Stimulated activated CD8-positive, alpha-beta memory T cell treated with anti-CD3 and anti-CD28 coated beads, Interleukin-4, amount 100 ng/mL, for 1 hour (primary cell): ENCODE results near the gene TRAFD1.

Experiments
- DNase-seq, 2 donors: peaks; one replicate each; pipeline ENCODE4 v3.0.0-alpha.2; 2020; ENCODE audit warnings: low read depth in 2 of 2, low spot score in 1 of 2

Gene TRAFD1

GRCh38 chr12:112115259-112116045 lies 9.9 kb upstream of the TRAFD1 start:
- DNase-seq, result no peak

DNA sequence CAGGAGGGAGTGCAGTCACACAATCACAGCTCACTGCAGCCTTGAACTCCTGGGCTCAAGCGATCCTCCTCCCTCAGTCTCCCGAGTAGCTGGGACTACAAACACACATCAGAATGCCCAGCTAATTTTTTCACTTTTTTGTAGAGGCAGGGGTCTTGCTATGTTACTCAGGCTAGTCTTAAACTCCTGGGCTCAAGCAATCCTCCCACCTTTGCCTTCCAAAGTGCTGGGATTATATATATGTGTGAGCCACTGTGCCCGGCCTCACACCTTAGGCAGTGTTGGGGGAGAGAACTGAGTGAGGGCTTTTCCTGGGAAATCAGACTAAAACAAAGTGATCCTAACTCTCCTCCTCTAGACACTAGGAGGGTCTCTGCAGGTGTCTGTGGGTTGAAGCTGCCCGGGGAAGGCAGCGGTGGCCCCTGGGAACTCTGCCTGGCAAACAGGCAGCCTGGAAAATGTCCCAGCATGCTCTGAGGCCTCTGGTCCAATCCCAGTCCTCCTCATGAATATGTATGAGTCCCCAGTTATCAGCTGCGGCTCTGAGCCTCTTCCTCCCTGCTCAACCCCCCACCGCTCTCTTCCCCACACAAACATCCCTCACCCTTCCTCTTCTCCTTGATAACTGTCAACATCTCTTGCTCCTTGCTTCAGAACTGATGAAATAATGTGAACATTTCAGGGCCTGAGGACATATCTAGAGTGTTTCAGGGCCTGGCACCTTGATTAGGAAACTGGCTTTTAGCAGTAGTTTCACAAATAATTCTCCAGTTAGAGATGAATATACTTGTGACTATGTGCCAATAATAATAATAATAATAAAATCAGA lies 8.9 kb upstream of the TRAFD1 start:
- DNase-seq, result no peak

GRCh38 chr12:112117685-112118084 lies 7.7 kb upstream of the TRAFD1 start:
- DNase-seq, result no peak

- DNase-seq, result no peak
Observed at GRCh38 chr12:112121780-112122565, 3.4 kb upstream of the TRAFD1 start.

- no peak for DNase-seq
Observed at GRCh38 chr12:112122823-112123690, 2.3 kb upstream of the TRAFD1 start.

- no peak for DNase-seq
Observed at GRCh38 chr12:112124918-112125249, 476 bp upstream of the TRAFD1 start.

GRCh38 chr12:112126000-112126438 lies 659 bp downstream of the TRAFD1 start:
- DNase-seq, result no peak

- DNase-seq, result no peak
Observed at GRCh38 chr12:112126911-112127310, 1.6 kb downstream of the TRAFD1 start.

- DNase-seq, result no peak
Observed at GRCh38 chr12:112130441-112130998, 5.2 kb downstream of the TRAFD1 start.

- no peak for DNase-seq
Observed at GRCh38 chr12:112131686-112132085, 6.3 kb downstream of the TRAFD1 start.

DNA sequence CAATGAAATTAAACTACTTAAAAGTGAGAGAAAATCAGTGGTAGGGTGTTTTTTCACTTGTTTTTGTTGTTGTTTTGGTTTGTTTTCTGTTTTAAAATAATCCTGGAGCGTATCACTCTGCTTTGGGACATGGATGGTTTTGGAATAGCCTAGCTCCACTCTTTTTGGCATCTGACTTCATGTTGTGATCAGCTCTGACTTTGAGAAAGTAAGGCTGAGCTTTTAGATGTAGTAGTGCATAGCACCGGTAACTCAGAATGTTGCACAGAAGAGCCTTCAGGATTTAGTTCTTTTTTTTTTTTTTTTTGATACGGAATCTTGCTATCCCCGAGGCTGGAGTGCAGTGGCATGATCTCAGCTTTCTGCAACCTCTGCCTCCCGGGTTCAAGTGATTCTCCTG lies 8.1 kb downstream of the TRAFD1 start:
- DNase-seq, result no peak

- DNase-seq, result no peak
Observed at GRCh38 chr12:112134731-112135130, 9.4 kb downstream of the TRAFD1 start.

GRCh38 chr12:112140728-112141127 lies 15.4 kb downstream of the TRAFD1 start:
- no peak for DNase-seq

GRCh38 chr12:112146123-112146522 lies 20.8 kb downstream of the TRAFD1 start:
- no peak for DNase-seq

GRCh38 chr12:112148031-112148513 lies 22.7 kb downstream of the TRAFD1 start:
- no peak for DNase-seq

- DNase-seq, result no peak
Observed at GRCh38 chr12:112149596-112149995, 24.2 kb downstream of the TRAFD1 start.

- no peak for DNase-seq
Observed at GRCh38 chr12:112151766-112152541, 26.6 kb downstream of the TRAFD1 start.

- no peak for DNase-seq
Observed at GRCh38 chr12:112153181-112153892, 28.0 kb downstream of the TRAFD1 start.

GRCh38 chr12:112153893-112154219 lies 28.5 kb downstream of the TRAFD1 start:
- DNase-seq, result no peak
